Activated T-helper 2 cell treated with anti-CD3 and anti-CD28 coated beads, Interferon-gamma antibody, Interleukin-2, Interleukin-4, amounts not matched to agents 10 μg/mL and 5 μg/mL and 100 μg/mL, durations not matched to agents 14 hours and 24 hours and 36 hours (primary cell): ENCODE measurements around the gene HSDL2. TPM values are rescaled to one million over a fixed set of nuclear protein-coding genes. Genes with fewer than 3 reads are reported as not detected.
"Not testable (repeated sequence)": the region's sequence is repeated elsewhere in the genome, so short reads cannot be mapped to it uniquely, and the experiment has no call there.

Experiments
- DNase-seq: peaks from one replicate; pipeline ENCODE4 v3.0.0; 2021; ENCODE audit warnings: low spot score
- H3K27ac Mint-ChIP-seq: one replicate; pipeline ENCODE4 v1.8.0; 2021; ENCODE audit warnings: mixed read lengths
- H3K27me3 Mint-ChIP-seq: one replicate; pipeline ENCODE4 v1.8.0; 2021; ENCODE audit warnings: low read depth, mixed read lengths
- H3K36me3 Mint-ChIP-seq: one replicate; pipeline ENCODE4 v1.8.0; 2021; ENCODE audit warnings: low read depth, mixed read lengths
- H3K4me1 Mint-ChIP-seq: one replicate; pipeline ENCODE4 v1.8.0; 2021; ENCODE audit warnings: low read depth, mixed read lengths
- H3K4me3 Mint-ChIP-seq: one replicate; pipeline ENCODE4 v1.8.0; 2021; ENCODE audit warnings: low read depth, mild to moderate bottlenecking, moderate library complexity, mixed read lengths
- H3K9me3 Mint-ChIP-seq: one replicate; pipeline ENCODE4 v1.8.0; 2021; ENCODE audit warnings: mixed read lengths
- intact Hi-C: fragments of 100-400 bp; cut with micrococcal nuclease; formaldehyde crosslinking; loops from one replicate; pipeline ENCODE4 v1.15.1; 2023
- total RNA-seq: library from RNA; stranded (reverse); gene quantifications from 2 replicates; pipeline ENCODE4 v1.2.3, GENCODE V29; 2022

HSDL2 gene
- total RNA-seq, 1 donor from 2014 or later, result 21.8 TPM

DNA sequence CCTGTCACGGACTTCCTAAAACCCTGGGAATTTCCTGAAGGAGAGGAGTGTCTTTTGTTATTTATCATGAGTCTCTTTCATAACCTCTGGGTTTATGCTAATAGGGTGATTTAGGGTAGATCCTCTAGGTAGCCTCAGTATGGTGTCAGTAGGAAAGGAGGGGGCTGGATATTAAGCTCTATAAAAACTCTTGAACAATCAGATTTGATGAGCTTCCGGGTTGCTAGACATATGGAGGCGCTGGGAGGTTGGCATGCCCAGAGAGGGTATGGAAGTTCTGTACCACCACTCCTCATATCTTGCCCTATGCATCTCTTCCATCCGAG is 30.9 kb upstream of the HSDL2 start:
- Mint-ChIP-seq H3K4me3 (peak overlapping the region; percentile 69), H3K36me3 (no peaks in the 10 kb centered on the region), H3K27me3 (peaks cover 2% of the 10 kb centered on the region), H3K4me1 (peaks cover 16% of the 10 kb centered on the region), H3K27ac (peak overlapping the region; percentile 83), H3K9me3 (peaks cover 3% of the 10 kb centered on the region)
- no peak for DNase-seq
- intact Hi-C loops, result loop anchor here (2.0 kb wide), 1 partner anchor 14 kb away; no protein-coding TSS in a partner anchor

DNA sequence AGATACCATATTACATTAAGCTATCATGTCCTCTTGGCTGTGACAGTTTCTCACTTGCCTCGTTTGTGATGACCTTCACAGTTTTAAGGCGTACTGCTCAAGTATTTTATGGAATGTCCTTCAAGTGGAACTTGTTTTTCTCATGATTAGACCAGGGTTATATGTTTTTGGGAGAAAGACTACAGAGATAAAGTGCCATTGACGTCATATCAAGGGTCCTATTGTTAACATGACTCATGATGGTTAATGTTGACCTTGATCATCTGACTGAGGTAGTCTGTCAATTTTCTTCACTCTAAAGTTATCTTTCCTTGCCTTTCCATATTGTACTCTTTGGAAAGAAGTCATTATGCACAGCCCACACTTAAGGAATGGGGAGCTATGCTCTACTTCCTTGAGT is 28.7 kb upstream of the HSDL2 start:
- Mint-ChIP-seq H3K9me3 (peaks cover 3% of the 10 kb centered on the region), H3K27ac (no peak overlapping the region), H3K36me3 (no peaks in the 10 kb centered on the region), H3K27me3 (peaks cover 2% of the 10 kb centered on the region), H3K4me3 (no peak overlapping the region), H3K4me1 (peaks cover 35% of the 10 kb centered on the region)
- DNase-seq, result no peak
- intact Hi-C loops, result no loop called here

DNA sequence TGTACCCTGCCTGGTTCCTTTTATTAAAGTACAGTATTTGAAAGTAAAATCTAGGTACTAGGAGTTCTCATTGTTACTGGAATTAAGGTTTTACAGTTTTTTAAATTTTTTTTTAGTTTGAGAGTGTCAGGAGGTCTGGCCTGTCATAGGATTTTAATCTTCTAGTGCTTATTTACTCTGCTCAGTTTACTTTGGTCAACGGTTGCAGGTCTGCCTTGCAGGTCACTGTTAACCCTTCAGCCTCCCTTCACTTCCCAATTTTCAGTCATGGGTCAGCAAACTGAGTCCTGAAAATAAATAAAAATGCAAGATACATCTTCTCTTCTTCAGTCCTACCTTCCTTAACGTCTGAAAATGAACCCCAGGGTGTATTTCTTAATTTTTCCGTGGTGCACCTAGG is 27.7 kb upstream of the HSDL2 start:
- no peak overlapping the region for H3K4me3 Mint-ChIP-seq
- H3K27me3 Mint-ChIP-seq, result peaks cover 2% of the 10 kb centered on the region
- intact Hi-C loops, result no loop called here
- DNase-seq, result no peak
- H3K9me3 Mint-ChIP-seq, result peaks cover 3% of the 10 kb centered on the region
- H3K36me3 Mint-ChIP-seq, result no peaks in the 10 kb centered on the region
- H3K27ac Mint-ChIP-seq, result no peak overlapping the region
- peaks cover 36% of the 10 kb centered on the region for H3K4me1 Mint-ChIP-seq

DNA sequence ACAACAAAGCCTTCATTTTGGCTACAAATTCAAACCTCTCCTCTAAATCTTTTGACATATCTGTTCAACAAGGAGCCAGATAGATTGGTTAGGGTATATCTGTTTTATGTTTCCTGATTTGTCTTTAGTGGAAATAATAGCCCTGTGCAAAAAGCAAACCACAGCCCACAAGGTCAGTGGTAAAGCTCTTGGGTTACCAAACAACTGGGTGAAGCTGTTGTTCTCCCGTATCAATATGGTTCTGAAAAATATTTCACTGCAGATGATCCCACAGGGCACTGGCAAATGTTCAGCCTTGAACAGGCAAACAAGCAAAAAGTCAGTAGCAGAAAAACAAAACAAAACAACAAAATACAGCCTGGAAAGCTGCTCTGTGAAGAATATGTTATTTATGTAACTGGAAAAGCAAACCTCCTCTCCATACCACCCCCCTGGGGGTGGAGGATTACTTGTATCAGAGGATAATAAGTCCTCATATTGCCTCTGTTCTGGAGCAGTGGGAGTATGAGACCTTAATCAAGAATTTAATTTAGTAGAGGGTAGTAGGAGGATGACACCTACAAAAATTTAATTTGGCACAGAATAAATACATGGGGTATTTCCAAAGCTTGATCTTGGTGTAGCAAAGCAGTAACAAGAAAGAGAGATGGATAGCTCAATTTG is 25.7 kb upstream of the HSDL2 start:
- H3K27me3 Mint-ChIP-seq, result peaks cover 2% of the 10 kb centered on the region
- no peaks in the 10 kb centered on the region for H3K36me3 Mint-ChIP-seq
- H3K9me3 Mint-ChIP-seq, result no peaks in the 10 kb centered on the region
- peaks cover 22% of the 10 kb centered on the region for H3K4me1 Mint-ChIP-seq
- H3K4me3 Mint-ChIP-seq, result no peak overlapping the region
- intact Hi-C loops, result loop anchor here (2.0 kb wide), 1 partner anchor 25 kb away; no protein-coding TSS in a partner anchor
- DNase-seq, result no peak
- H3K27ac Mint-ChIP-seq, result no peak overlapping the region

DNA sequence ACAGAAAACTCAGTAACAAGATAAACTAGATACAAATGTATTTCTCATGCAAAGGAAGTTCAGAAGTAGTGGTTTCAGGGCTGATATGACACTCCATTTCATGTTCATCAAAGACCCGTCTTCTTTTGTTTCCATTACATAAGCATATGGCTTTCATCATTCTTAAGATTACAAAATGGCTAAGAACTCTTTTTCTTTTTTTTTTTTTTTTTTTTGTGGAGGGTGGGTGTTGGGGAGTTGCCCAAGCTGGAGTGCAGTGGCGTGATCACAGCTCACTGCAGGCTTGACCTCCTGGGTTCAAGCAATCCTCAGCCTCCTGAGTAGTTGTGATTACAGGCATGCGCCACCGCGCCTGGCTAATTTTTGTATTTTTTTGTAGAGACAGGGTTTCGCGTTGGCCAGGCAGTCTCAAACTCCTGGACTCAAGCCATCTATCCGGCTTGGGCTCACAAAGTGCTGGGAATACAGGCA is 24.4 kb upstream of the HSDL2 start:
- intact Hi-C loops, result loop anchor here (1.0 to 2.0 kb wide), 2 partner anchors 21 to 23 kb away; no protein-coding TSS in a partner anchor
- no peaks in the 10 kb centered on the region for H3K36me3 Mint-ChIP-seq
- peak overlapping the region; percentile 56 for H3K27ac Mint-ChIP-seq
- no peak for DNase-seq
- no peak overlapping the region for H3K4me3 Mint-ChIP-seq
- peaks cover 2% of the 10 kb centered on the region for H3K27me3 Mint-ChIP-seq
- no peaks in the 10 kb centered on the region for H3K9me3 Mint-ChIP-seq
- H3K4me1 Mint-ChIP-seq, result peaks cover 25% of the 10 kb centered on the region

DNA sequence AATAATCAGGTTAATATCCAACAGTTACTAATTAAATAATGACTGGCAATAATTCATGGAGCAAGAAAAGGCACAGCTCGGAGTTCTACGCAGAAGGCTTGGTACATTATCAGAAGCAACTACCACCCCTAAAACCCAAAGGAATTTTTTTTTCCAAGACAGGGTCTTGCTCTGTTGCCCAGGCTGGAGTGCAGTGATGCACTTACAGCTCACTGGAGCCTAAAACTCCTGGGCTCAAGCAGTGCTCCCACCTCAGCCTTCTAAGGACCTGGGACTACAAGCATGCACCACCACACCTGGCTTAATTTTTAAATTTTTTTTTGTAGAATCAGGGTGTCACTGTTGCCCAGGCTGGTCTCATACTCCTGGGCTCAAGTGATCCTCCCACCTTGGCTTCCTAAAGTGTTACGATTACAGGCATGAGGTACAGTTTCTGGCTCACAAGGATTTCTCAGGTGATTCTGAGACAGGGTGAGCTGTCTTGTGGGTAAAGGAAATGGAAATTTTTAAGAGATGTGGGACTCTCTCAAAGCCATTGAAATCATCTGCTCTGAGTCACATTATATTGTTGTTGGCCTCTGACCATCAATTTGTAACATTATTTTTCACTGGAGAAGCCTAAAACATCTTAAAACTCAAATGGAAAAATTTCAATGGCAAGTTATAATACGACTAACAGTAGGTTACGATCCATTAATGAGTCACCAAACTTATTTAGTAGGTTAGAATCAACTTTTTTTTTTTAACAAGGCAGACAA is 19.7 kb upstream of the HSDL2 start:
- H3K36me3 Mint-ChIP-seq, result no peaks in the 10 kb centered on the region
- no peak for DNase-seq
- no peak overlapping the region for H3K4me3 Mint-ChIP-seq
- H3K4me1 Mint-ChIP-seq, result peaks cover 18% of the 10 kb centered on the region
- no peak overlapping the region for H3K27ac Mint-ChIP-seq
- peaks cover 8% of the 10 kb centered on the region for H3K27me3 Mint-ChIP-seq
- intact Hi-C loops, result loop anchor here (2.0 to 5.0 kb wide), 2 partner anchors 273 to 598 kb away; no protein-coding TSS in a partner anchor
- H3K9me3 Mint-ChIP-seq, result peaks cover 2% of the 10 kb centered on the region

DNA sequence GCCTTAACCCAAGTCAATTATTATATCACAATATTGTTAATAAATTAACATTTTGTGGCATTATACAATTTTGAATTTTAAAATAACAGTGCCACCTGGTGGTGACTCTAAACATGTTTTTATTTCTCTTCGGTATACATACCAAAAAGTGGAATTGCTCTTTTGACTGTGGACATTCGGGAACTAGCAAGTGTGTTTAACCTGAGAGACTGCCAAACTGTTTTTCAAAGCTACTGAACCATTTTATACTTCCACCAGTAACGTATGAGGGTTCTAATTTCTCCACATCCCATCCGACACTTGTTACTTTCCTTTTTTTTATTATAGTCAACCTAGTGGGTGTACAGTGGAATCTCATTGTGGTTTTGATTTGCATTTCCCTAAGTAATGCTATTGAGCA is 18.3 kb upstream of the HSDL2 start:
- no peaks in the 10 kb centered on the region for H3K36me3 Mint-ChIP-seq
- intact Hi-C loops, result loop anchor here (1.0 to 5.0 kb wide), 4 partner anchors 27 to 599 kb away; no protein-coding TSS in a partner anchor
- H3K27ac Mint-ChIP-seq, result no peak overlapping the region
- peaks cover 8% of the 10 kb centered on the region for H3K27me3 Mint-ChIP-seq
- peaks cover 10% of the 10 kb centered on the region for H3K4me1 Mint-ChIP-seq
- H3K9me3 Mint-ChIP-seq, result peaks cover 8% of the 10 kb centered on the region
- no peak for DNase-seq
- no peak overlapping the region for H3K4me3 Mint-ChIP-seq

DNA sequence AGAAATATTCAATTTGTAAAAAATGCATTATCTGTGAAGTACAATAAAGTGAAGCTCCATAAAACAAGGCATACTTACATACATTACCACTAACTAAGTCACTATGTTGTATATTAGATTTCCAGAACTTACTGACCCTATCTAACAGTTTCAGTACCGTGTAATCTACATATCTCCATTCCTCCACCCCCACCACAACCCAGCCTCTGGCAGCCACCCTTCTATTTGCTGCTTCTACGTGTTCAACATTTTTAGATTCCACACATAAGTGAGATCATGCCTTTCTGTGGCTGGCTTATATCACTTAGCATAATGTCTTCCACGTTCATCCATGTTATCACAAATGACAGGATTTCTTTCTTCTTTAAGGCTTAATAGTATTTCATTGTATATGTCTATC is 15.1 kb upstream of the HSDL2 start:
- H3K4me1 Mint-ChIP-seq, result peaks cover 10% of the 10 kb centered on the region
- H3K27me3 Mint-ChIP-seq, result peaks cover 8% of the 10 kb centered on the region
- H3K27ac Mint-ChIP-seq, result no peak overlapping the region
- DNase-seq, result no peak
- peaks cover 11% of the 10 kb centered on the region for H3K36me3 Mint-ChIP-seq
- intact Hi-C loops, result loop anchor here (5.0 kb wide), 1 partner anchor 602 kb away; no protein-coding TSS in a partner anchor
- peaks cover 23% of the 10 kb centered on the region for H3K9me3 Mint-ChIP-seq
- H3K4me3 Mint-ChIP-seq, result no peak overlapping the region

DNA sequence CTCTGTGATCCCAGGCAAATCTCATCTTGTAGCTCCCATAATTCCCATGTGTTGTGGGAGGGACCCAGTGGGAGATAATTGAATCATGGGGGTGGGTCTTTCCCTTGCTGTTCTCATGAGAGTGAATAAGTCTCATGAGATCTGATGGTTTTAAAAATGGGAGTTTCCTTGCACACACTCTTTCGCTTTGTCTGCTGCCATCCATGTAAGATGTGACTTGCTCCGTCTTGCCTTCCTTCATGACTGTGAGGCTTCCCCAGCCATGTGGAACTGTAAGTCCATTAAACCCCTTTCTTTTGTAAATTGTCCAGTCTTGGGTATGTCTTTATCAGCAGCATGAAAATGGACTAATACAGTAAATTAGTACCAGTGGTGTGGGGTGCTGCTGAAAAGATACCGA is 14.7 kb upstream of the HSDL2 start:
- H3K27me3 Mint-ChIP-seq, H3K4me3 Mint-ChIP-seq, H3K27ac Mint-ChIP-seq, H3K4me1 Mint-ChIP-seq, intact Hi-C loops, DNase-seq: not testable (repeated sequence)
- Mint-ChIP-seq H3K9me3 (peaks cover 27% of the 10 kb centered on the region), H3K36me3 (peaks cover 13% of the 10 kb centered on the region)

DNA sequence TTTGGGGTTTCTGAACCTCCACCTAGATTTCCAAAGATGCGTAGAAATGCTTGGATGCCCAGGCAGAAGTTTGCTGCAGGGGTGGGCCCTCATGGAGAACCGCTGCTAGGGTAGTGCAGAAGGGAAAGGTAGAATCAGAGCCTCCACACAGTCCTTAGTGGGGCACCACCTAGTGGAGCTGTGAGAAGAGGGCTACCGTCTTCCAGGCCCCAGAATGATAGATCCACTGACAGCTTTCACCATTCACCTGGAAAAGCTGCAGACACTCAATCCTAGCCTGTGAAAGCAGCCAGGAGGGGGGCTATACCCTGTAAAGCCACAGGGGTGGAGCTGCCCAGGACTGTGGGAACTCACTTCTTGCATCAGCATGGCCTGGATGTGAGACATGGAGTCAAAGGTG is 13.3 kb upstream of the HSDL2 start:
- Mint-ChIP-seq H3K4me3 (no peak overlapping the region), H3K36me3 (peaks cover 18% of the 10 kb centered on the region), H3K27me3 (peaks cover 8% of the 10 kb centered on the region), H3K9me3 (peaks cover 33% of the 10 kb centered on the region), H3K4me1 (peaks cover 5% of the 10 kb centered on the region), H3K27ac (no peak overlapping the region)
- no peak for DNase-seq
- intact Hi-C loops, result no loop called here

DNA sequence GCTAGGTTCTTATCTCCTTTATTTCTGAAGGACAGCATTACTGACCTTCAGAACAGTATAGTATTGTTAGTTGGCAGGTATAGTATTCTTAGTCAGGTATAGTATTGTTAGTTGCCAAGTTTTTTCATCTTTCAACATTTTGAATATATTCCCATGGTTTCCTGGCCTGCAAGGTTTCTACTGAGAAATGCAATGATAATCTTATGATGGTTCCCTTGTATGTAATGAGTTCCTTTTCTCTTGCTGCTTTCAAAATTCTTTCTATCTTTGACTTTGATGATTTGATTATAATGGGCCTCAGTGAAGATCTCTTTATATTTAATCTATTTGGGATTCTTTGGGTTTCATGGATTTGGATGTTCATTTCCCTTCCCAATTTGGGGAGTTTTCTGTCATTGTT is 12.4 kb upstream of the HSDL2 start:
- Mint-ChIP-seq H3K9me3 (peaks cover 33% of the 10 kb centered on the region), H3K27ac (no peak overlapping the region), H3K36me3 (peaks cover 19% of the 10 kb centered on the region), H3K27me3 (peaks cover 8% of the 10 kb centered on the region), H3K4me1 (peaks cover 3% of the 10 kb centered on the region), H3K4me3 (no peak overlapping the region)
- DNase-seq, result no peak
- intact Hi-C loops, result no loop called here

DNA sequence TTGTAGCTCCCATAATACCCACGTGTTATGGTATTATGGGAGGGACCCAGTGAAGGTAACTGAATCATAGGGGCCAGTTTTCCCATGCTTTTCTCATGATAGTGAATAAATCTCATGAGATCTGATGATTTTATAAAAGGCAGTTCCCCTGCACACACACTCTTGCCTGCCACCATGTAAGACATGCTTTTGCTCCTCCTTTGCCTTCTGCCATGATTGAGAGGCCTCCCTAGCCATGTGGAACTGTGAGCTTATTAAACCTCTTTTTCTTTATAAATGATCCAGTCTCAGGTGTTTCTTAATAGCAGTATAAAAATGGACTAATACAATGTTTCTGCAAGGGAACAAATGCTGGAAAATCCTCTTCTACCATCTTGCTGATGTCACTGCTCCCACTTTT is 10.1 kb upstream of the HSDL2 start:
- no peak for DNase-seq
- peaks cover 4% of the 10 kb centered on the region for H3K4me1 Mint-ChIP-seq
- no peak overlapping the region for H3K4me3 Mint-ChIP-seq
- intact Hi-C loops, result loop anchor here (10.0 kb wide), 2 partner anchors 475 to 705 kb away; partner anchors contain the start of genes GNG10 and UGCG
- no peaks in the 10 kb centered on the region for H3K27me3 Mint-ChIP-seq
- peaks cover 27% of the 10 kb centered on the region for H3K36me3 Mint-ChIP-seq
- H3K27ac Mint-ChIP-seq, result no peak overlapping the region
- H3K9me3 Mint-ChIP-seq, result peaks cover 33% of the 10 kb centered on the region

DNA sequence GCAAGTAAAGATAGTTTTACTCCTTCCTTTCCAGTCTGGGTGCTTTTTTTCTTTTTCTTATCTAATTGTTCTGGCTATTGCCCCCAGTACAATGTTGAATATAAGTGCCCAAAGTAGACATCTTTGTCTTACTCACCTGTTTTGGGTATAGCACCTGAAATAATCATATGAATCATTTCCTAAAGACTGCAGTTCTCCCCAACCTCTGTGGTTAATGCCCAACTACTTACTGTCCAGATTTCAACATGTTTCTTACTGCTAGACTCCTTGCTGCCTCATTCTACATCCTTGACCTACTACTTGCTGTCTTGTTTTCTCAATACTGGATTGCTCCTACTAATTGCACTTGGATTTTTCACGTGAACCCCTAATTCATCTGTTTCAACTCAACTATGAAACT is 8.8 kb upstream of the HSDL2 start:
- H3K4me1 Mint-ChIP-seq, result peaks cover 4% of the 10 kb centered on the region
- DNase-seq, result no peak
- intact Hi-C loops, result loop anchor here (10.0 kb wide), 2 partner anchors 476 to 706 kb away; partner anchors contain the start of genes GNG10 and UGCG
- H3K4me3 Mint-ChIP-seq, result no peak overlapping the region
- peaks cover 32% of the 10 kb centered on the region for H3K36me3 Mint-ChIP-seq
- peaks cover 25% of the 10 kb centered on the region for H3K9me3 Mint-ChIP-seq
- no peaks in the 10 kb centered on the region for H3K27me3 Mint-ChIP-seq
- no peak overlapping the region for H3K27ac Mint-ChIP-seq
